Stimulated activated CD8-positive, alpha-beta memory T cell treated with anti-CD3 and anti-CD28 coated beads, Interleukin-15, amount 100 ng/mL, for 4 hours (primary cell): ENCODE measurements around the gene CFDP1.

ENCODE experiments used
- DNase-seq, 2 donors: peaks; one replicate each; pipeline ENCODE4 v3.0.0-alpha.2; 2020; ENCODE audit warnings: low read depth in 2 of 2

The CFDP1 gene

DNA sequence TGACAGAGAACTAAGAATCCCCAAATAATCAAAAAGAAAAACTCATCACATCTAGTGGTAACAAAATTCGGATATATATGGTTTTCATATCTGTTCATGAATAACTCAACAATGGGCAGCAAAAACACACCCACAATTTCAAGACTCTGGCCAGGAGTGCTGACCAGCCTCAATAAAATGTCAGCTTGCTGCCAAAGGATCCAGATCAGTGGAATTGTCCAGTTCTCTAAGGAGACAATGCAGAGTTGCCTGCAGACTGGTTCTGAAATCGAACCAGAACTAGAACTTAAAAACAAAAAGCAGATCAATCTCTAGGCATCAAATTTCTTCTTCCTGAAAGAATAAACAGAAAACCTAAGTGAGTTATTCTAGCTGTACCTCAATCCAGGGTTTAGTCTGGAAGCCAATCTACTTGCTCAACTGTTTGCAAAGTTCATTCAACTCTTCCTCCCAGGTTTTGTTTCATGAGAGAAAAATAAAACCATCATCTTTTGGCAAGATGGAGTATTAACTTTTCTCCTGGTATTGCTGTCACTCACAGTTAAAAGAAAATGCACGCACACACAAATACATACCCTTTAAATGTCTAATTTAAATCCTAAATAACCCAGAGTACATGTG lies 61.0 kb downstream of the CFDP1 start:
- no peak for DNase-seq

DNA sequence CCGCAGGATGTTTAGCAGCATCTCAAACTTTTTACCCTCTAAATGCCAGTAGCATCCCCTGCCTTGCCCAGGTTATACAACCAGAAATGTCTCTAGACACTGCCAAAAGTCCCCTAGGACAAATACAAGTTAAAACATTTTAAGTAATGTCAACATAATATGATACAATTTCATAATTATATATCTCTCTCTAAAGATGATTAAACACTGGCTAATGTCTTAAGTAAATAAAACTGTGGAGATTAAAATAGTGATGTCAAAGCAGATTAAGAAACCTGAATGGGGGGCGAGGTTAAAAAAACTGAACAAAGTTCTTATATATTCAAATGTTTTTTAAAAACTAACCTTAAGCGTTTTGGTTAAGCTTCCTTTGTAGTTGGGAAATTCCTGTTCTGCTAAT lies 62.1 kb downstream of the CFDP1 start:
- no peak for DNase-seq

DNA sequence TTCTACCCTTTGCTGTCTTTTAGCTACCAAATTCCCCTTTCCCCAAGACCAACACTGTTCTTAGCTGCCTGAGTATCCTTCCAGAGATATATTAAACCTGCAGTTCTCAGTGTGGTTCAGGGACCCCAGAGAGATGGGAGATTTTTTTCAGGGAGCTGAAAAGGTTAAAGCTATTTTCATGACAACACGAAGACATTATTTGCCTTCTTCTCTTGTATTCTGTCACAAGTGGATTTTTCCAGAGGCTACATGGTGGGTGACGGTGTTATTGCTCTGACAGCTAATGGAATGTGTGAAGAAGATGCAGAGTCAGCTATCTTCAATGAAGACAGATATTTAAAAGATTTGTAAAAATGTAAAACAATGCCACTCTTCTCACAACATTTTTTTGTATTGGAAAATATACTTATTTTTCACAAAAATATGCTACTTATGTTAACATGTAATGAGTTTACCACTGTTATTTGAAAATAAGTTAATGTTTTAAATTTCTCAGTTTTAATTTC lies 69.0 kb downstream of the CFDP1 start:
- DNase-seq = no peak

- no peak for DNase-seq
These were observed 70.5 kb downstream of the CFDP1 start for GRCh38 chr16:75362846-75363245.

GRCh38 chr16:75361936-75362335 lies 71.4 kb downstream of the CFDP1 start:
- no peak for DNase-seq

DNA sequence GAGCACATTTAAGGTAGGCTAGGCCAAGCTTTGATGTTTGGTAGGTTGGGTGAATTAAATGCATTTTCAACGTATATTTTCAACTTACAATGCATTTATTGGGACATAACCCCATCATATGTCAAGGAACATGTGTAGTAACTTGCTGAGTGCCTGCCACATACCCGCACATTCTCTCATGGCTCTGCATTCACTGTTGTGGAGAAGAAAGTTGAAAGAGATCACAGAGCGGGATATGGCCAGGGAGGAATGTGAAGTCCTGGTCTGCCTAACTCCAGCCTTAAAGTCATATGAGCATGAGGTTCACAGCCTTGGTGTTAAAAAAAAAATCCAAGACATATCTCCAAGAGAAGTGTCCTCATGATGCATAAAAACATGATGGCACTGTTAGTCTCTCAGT lies 79.1 kb downstream of the CFDP1 start:
- no peak for DNase-seq

GRCh38 chr16:75351183-75351582 lies 82.1 kb downstream of the CFDP1 start:
- DNase-seq = no peak

- DNase-seq = no peak
These were observed 87.6 kb downstream of the CFDP1 start for GRCh38 chr16:75345711-75346110.

DNA sequence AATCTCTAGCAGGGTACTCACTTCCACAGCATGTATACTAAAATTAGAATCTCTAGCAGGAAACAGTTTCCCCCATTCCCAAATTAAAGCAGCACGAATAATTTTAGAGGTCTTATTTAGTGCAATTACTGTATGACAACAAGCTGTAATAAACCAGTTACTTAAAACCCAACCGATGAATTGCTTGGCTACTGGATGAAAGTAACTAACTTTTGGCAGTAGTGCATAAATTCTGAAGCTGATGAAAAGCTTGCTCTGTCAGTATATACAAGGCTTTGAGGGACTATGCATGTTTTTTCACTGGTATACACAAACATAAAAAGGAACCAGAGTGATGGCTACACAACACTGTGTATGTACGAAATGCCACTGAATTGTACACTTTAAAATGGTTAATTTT lies 89.4 kb downstream of the CFDP1 start:
- no peak for DNase-seq

- no peak for DNase-seq
These were observed 90.0 kb downstream of the CFDP1 start for GRCh38 chr16:75343286-75343685.

DNA sequence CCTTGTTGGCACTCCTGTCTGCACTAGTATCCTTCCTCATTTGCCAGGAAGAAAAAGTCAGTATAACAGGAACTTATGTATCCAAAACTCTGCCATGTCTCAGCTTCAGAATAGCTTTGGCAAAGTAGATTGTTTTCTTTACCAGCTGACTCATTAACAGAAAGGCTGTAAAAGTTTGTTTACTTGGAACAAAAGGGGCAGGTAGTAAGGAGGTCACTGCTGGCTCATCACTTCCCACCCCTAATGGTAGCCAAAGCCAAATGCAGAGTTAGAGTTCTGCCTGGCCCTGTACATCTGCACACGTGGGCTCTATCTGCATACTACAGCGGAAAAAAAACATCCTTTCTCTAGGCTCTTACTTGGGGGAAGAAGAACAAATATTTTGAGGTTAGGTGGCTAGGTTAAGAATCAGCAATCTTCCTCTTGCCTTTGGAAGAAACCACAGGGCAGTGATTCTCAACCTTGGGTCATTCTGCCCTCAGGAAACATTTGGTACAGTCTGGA lies 90.9 kb downstream of the CFDP1 start:
- no peak for DNase-seq

DNA sequence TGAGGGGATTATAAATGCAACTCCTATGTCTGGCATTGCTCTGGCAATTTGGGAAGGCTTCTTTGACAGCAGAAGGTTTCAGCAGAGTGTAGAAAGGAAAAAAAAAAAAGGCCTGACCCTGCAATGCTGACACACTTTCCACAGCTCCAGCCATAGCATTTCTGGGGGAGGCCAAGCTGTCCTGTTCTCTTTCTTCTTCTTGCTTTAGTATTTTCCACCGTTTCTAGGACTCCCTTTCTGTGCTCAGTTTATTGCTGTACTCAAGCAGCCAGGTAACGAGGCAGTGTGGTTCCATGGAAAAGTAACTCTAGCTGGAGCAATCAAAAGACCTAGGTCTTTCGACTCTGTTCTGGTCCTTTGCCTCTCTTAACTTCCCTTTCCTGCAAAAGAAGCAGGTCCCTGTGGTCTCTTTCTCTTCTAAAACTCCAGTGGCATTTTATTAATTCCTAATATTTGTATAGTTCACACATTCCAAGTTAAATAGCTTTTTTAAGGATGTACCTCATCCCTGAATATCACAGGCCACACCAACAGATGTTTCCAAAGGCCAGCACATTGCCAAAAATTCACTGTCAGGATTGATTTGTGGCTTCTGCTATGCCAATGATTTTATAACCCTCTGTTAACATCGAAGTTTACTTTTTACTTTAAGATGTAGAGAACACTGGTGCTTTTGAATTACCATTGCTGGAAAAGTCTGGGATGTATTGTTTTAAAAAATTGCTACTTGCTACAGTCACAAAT lies 91.6 kb downstream of the CFDP1 start:
- DNase-seq = no peak

- no peak for DNase-seq
These were observed 92.4 kb downstream of the CFDP1 start for GRCh38 chr16:75340741-75341491.

DNA sequence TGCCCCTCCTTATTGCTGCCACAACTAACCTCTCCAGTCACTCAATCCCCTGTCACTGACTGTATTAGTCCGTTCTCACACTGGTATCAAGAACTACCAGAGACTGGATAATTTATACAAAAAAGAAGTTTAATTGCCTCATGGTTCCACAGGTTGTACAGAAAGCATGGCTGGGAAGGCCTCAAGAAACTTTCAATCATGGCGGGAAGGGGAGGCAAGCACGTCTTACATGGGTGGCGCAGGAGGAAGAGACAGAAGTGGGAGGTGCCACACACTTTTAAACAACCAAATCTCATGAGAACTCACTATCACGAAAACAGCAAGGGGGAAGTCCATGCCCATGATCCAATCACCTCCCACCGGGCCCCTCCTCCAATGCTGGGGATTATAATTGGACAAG lies 95.9 kb downstream of the CFDP1 start:
- DNase-seq = no peak

DNA sequence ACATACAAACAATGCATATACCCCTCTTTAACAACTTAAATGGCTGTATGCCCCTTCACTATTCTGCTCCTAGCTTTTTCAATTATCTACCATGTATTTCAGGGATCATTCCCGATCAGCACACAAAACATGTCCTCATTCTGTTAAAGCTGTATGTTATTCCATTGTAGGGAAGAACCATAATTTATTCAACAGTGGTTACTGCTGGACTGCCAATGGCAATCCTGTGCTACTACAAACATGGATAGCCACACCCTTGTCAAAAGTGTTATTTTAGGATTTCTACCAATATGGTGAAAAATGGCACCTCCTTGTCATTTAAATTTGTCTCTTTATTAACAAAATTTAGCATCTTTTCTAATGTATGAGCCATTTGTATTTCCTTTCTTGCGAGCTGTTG lies 96.8 kb downstream of the CFDP1 start:
- no peak for DNase-seq

GRCh38 chr16:75333721-75334163 lies 99.6 kb downstream of the CFDP1 start:
- no peak for DNase-seq

GRCh38 chr16:75329943-75330342 lies 103.4 kb downstream of the CFDP1 start:
- DNase-seq = no peak

DNA sequence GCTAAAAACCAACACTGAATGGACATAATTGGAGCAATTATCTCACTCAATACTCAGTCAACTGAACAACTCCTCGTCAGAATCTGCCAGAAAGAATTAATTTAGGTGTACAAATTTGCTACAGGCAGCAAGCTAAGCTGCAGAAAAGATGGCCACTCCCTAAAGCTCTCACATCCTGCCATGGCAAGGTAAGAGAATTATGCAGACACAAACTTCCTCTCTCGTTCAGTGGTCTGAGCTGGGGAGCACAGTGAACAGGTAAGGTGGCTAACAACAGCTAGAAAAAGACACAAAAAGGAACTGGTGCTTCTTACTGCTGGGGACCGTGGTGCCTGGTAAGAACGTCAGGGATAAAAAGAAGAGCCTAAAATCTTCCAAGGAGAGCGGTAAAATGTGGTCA lies 107.0 kb downstream of the CFDP1 start:
- no peak for DNase-seq

- DNase-seq = no peak
These were observed 109.4 kb downstream of the CFDP1 start for GRCh38 chr16:75323933-75324332.

DNA sequence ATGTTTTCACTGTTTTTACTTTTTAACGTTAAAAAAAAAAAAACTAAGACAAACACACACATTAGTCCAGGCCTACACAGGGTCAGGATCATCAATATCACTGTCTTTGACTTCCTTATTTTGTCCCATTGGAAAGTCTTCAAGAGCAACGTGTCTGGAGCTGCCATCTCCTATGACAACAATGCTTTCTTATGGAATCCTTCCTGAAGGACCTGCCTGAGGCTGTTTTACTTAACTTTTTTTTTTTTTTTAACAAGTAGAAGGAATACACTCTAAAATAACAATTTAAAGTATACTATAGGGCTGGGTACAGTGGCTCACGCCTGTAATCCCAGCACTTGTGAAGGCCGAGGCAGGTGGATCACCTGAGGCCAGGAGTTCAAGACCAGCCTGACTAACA lies 110.1 kb downstream of the CFDP1 start:
- DNase-seq = no peak

- no peak for DNase-seq
These were observed 110.6 kb downstream of the CFDP1 start for GRCh38 chr16:75322740-75323139.

GRCh38 chr16:75320435-75320834 lies 112.9 kb downstream of the CFDP1 start:
- no peak for DNase-seq
